DMS53 treated with DMSO at 0.1 percent for 48 hours (cell line): ENCODE measurements around the gene ASIC4.

ENCODE experiments used
- DNase-seq: peaks from one replicate; lab custom pipeline; 2025; ENCODE audit not compliant: unreplicated experiment; lab: John Stamatoyannopoulos, UW

ASIC4 gene

GRCh38 chr2:219531639-219532377 lies 17.5 kb downstream of the ASIC4 start:
- no peak for DNase-seq

DNA sequence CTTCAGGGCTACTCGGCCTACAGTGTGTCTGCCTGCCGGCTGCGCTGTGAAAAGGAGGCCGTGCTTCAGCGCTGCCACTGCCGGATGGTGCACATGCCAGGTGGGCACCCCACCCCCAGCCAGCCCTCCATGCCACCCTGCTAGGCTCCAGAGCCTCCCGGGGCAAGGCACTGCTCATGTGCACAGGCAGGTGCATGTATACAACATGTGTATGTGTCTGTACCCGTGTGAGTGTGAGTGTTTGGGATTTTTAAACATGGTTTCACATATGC lies 18.0 kb downstream of the ASIC4 start:
- no peak for DNase-seq

- peak; percentile 5 for DNase-seq
Measured at GRCh38 chr2:219533930-219534661, 19.8 kb downstream of the ASIC4 start.

- DNase-seq = no peak
Measured at GRCh38 chr2:219536425-219536824, 22.1 kb downstream of the ASIC4 start.

DNA sequence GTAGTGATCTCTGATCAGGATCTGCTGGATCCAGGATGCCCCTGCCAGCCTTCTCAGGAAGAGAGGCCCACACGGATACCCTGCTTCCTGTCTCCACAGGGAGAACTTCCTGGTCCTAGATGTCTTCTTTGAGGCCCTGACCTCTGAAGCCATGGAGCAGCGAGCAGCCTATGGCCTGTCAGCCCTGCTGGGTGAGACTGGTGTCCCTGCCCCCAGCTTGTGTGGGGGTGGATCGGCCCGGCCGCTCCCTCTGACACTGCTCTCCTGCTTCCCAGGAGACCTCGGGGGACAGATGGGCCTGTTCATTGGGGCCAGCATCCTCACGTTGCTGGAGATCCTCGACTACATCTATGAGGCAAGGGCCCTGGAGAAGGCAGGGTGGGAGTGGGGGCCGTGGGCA lies 22.7 kb downstream of the ASIC4 start:
- DNase-seq = no peak

- no peak for DNase-seq
Measured at GRCh38 chr2:219537657-219538488, 23.6 kb downstream of the ASIC4 start.

DNA sequence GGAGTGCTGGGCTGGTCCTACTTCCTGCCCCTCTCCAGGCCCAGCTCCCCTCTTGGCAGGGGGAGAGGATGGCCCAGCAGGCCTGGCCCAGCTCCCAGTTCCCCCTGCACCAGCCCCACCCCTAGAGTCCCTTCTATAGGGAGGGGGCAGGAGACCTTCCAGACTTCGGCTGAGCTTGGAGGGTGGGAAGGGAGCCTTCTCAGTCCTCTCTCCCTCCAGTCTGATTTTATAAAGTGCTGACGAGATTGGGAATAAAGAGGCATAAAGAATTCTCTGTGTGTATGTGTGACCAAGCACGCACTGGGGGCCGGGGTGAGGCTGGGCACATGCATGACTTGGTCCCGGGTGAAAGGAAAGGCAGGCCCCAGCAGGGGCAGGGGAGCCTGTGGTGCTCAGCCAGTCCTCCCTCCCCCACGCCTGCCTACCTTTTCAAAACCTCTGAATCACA lies 24.2 kb downstream of the ASIC4 start:
- DNase-seq = no peak

GRCh38 chr2:219538956-219539788 lies 24.9 kb downstream of the ASIC4 start:
- no peak for DNase-seq

DNA sequence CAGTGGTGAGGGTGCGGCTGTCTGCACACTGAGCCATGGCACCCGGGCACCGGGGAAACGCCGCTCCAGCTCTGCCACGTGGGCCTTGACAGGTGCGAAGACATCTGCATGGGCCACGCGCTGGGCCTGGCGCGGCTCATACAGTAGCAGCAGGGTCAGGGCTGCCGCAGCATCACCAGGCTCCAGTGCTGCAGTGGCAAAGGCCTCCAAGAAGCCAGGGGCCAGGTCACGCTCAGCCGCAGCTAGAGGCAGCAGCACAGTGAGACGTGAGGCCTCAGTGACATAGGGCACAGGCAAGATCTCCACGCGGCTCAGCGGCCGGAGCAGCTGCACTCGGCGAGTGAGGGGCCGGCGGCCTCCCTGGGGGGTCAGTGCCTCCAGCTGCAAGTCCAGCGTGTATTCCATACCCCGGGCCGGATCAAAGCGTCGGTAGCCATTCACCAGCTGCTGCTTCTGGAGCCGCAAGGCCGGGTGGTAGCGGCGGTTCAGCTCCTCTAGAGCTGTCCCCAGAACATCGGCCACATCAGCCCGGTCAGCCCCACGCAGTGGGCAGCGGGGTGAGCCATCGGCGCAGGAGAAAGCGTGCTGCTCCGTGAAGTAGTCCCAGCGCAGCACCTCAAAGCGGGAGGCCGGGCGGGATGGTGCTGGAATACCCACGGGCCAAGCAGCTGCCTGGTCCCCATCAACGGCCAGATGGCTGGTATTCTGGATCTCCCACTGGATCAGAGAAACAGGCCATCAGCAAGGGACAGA lies 25.8 kb downstream of the ASIC4 start:
- no peak for DNase-seq

DNA sequence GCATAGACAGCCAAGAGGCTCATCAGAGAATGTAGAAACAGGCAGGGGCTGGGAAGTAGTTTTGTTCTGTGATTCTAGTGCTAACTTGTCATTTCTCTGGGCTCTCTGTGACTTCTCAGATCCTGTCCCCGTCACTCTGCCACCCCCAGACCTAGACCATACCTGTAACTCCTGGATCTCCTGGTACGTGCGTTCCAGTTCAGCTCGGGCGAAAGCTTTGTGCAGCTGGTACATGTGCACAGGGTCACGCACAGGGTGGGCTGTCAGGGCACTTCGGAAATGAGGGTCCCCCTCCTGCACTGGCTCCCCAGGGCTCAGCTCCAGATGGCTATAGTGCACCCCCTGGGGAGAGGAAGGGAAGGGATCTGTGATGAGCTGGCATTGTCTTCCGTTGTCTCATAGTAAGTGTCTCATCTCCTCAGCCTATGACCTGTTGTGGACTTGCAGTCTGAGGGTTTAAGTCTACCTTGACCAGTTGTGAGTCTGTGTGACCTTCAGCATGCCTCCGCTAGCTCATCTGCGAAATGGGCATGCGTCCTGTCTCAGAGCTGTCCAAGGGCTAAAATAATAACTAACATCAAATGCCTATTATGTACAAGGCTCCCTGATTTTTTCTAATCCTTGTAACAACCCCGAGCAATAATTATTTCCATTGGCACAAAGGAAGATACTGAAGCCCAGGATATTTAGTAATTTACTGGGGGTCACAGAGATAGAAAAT lies 26.7 kb downstream of the ASIC4 start:
- no peak for DNase-seq

- DNase-seq = peak; percentile 79
Measured at GRCh38 chr2:219541611-219542180, 27.4 kb downstream of the ASIC4 start.

DNA sequence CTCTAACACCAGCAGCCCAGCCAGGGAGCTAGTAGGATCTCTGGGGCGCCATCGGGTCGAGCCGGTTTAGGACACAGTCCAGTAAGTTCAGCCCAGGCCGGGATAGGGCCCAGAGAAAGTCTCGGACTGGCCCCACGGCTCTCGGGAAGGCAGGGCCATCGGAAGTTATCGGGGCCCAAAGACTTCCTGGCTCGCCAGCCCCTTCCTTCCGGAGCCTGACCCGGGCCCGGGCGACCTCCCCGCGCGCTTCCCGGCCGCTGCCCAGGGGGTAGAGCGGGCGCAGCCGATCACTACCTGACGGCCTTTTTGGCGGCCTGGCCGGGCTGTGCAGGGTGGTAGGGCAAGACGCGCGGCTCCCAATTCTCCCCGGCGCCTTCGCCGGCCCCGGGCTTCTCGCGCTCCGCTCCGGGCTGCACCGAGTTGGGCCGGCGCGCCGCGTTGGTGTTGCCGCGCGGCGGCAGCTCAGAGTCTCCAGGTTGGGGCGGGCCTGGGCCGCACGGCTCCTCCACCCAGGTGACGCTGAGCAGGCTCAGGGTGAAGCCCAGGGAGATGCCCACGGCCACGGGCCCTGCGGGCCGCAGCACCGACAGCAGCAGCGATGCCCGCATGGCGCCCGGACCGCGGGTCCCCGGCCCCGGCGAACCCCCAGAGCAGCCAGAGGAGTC lies 28.8 kb downstream of the ASIC4 start:
- DNase-seq = peak; percentile 14

DNA sequence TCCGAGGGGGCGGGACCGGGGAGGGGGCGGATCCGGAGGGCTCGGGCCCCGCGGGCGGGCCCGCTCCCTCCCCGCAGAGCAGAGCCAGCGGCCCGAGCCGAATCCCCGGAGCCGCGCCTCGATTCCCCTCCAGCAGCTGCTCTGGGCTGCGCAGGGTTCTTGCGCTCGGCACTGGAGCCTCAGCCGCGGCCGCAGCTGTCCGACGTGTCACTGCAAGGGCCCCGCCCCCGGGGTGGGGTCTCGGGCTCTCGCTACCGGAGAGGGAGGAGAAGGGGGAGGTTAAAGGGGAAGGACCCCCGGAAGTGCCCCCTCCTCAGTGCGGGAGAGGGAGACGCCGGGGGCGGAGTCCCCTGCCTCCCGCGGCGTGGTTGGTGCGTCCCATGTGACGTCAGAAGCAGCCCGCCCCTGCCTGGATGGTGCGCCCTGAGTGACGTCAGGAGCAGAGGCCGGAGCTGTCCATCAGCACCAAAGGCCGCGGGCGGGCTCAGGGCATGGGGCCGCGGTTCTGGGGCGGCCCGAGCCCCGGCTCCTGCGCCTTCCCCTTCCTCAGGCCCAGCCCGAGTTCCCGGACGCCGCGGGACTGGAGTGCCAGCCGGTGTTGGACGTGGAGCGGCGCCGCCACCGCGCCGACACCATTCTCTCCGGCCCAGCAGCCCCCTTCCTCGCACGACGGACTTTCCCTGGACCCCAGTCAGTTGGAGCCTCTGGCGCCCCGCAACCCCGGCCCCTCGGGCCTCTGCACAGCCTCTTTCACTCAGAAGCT lies 29.5 kb downstream of the ASIC4 start, which contains the start of the genes CHPF and TMEM198:
Gene CHPF, minus strand, starts transcription at position 214 of the 763 bp plus-strand sequence. CDS start 271 bp downstream, outside the sequence.
Gene TMEM198, plus strand, starts transcription at position 433 of the 763 bp plus-strand sequence. CDS start 700 bp downstream, outside the sequence.
- peak; percentile 89 for DNase-seq

DNA sequence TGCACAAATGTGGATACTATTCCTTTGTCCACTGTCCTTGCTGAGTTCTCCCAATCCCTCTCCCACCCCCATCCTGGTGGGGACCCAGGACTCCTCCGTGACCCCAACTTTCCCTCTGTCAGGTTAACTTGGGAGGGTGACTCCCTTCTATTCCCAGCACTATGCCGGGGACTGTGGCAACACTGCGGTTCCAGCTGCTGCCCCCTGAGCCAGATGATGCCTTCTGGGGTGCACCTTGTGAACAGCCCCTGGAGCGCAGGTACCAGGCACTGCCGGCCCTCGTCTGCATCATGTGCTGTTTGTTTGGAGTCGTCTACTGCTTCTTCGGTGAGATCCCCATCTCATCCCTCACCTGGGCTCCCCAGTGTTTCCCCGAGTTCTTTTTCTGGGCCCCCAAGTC lies 30.3 kb downstream of the ASIC4 start:
- no peak for DNase-seq

- no peak for DNase-seq
Measured at GRCh38 chr2:219545295-219545942, 31.1 kb downstream of the ASIC4 start.

GRCh38 chr2:219545943-219546352 lies 31.7 kb downstream of the ASIC4 start:
- no peak for DNase-seq

GRCh38 chr2:219547621-219548020 lies 33.3 kb downstream of the ASIC4 start:
- DNase-seq = no peak
